Cardiac fibroblast (primary cell): ENCODE data around the gene DEPDC1.

ENCODE experiments used
- DNase-seq, 2 donors: peaks; one replicate each; pipeline versions ENCODE4 v3.0.0 to v3.0.0-alpha.2; 2010; ENCODE audit warnings: low read depth in 2 of 2
- H3K4me3 ChIP-seq, 2 donors: replicated peaks in 1 of 2; 1 replicate in 1 of 2; 2 replicates in 1 of 2; pipeline ENCODE4 v1.5.1; 2011; ENCODE audit warnings: low read depth in 2 of 2, low read length in 2 of 2, mild to moderate bottlenecking in 2 of 2, moderate library complexity in 1 of 2
- TF ChIP-seq, protein P1 (sequence below): IDR thresholded peaks from one replicate; pipeline ENCODE4 v1.5.1; 2011; ENCODE audit warnings: low read depth, mild to moderate bottlenecking, low read length, inconsistent platforms

DEPDC1 gene, protein sequence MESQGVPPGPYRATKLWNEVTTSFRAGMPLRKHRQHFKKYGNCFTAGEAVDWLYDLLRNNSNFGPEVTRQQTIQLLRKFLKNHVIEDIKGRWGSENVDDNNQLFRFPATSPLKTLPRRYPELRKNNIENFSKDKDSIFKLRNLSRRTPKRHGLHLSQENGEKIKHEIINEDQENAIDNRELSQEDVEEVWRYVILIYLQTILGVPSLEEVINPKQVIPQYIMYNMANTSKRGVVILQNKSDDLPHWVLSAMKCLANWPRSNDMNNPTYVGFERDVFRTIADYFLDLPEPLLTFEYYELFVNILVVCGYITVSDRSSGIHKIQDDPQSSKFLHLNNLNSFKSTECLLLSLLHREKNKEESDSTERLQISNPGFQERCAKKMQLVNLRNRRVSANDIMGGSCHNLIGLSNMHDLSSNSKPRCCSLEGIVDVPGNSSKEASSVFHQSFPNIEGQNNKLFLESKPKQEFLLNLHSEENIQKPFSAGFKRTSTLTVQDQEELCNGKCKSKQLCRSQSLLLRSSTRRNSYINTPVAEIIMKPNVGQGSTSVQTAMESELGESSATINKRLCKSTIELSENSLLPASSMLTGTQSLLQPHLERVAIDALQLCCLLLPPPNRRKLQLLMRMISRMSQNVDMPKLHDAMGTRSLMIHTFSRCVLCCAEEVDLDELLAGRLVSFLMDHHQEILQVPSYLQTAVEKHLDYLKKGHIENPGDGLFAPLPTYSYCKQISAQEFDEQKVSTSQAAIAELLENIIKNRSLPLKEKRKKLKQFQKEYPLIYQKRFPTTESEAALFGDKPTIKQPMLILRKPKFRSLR

DNA sequence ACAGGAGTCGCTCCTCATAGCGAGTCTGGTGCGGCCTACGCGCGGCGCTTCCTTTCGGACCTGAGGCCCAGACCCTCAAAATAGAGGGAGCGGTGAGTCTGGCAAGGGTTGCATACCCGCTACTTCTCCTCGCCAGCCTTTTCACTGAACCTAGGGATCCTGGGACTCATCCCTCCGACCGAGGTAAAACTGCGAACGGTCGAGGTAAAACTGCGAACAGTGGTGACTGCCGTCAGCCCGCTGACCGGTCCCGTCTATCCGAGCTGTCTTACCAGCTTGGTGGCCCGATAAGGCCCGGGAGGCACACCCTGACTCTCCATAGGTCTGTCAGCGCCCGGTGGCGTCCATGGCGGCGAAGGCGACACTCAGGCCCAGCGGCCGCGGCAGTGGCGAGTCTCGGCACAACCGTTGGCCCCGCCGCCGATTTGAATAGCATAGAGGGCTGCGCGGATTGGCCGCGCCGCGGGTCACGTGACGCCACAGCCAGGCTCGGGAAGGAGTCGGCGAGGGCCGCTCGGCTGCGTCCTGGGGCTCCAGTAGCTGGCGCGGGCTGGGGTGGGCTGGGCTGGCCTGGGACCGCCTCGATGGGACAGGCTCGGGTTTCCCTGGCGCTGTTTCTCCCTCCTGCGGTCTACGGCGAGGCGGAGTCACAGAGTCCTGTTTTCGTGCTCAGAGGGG lies at the start of gene DEPDC1:
Gene DEPDC1 (minus strand): TSS at position 403 of the 678 bp plus-strand sequence. CDS start 83 bp downstream, at position 320.
- TF ChIP-seq, protein P1, sequence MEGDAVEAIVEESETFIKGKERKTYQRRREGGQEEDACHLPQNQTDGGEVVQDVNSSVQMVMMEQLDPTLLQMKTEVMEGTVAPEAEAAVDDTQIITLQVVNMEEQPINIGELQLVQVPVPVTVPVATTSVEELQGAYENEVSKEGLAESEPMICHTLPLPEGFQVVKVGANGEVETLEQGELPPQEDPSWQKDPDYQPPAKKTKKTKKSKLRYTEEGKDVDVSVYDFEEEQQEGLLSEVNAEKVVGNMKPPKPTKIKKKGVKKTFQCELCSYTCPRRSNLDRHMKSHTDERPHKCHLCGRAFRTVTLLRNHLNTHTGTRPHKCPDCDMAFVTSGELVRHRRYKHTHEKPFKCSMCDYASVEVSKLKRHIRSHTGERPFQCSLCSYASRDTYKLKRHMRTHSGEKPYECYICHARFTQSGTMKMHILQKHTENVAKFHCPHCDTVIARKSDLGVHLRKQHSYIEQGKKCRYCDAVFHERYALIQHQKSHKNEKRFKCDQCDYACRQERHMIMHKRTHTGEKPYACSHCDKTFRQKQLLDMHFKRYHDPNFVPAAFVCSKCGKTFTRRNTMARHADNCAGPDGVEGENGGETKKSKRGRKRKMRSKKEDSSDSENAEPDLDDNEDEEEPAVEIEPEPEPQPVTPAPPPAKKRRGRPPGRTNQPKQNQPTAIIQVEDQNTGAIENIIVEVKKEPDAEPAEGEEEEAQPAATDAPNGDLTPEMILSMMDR, result no peak
- H3K4me3 ChIP-seq, result peak within 1 kb of the TSS; percentile 83 to 94
- DNase-seq, result peak; percentile 95

DNA sequence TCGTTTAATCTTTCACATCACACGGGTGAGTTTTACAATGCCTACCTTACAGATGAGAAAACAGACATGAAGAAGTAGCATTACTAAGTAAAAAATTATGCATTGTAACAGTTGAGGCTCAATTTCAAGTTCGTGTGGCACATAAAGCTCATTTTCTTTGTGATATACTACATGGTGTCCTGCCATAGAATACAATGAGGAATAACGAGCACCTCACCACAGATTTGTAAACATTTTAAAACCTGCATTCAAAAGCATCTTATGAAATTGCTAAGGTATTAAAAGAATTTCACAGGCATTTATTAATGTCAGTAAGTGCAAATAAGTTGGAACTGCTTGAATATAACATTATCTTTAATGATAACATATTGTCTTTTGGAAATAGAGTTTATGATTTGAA lies 47.8 kb upstream of the DEPDC1 start:
- no peak overlapping the region for H3K4me3 ChIP-seq
- TF ChIP-seq, protein P1, result no peak
- no peak for DNase-seq

DNA sequence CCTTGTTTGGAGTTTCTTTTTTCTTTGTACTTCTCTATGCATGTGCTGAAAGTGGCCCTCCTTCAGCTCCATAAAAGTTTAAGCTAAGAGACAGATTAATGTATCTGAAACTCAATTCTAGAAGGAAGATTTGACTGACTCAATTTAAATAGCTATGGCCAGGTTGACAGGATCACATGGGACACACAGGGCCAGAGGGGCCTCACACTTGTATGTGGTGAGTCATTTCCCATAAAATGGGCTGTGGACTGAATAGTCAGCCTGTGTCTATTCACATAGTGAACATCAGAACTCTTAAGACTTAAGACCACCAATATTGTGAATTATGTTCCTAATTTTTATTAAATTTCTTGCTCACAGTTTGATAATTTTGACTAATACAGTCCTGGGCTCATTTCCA lies 45.7 kb upstream of the DEPDC1 start:
- no peak overlapping the region for H3K4me3 ChIP-seq
- DNase-seq, result peak; percentile 6 to 36
- TF ChIP-seq, protein P1, result no peak

DNA sequence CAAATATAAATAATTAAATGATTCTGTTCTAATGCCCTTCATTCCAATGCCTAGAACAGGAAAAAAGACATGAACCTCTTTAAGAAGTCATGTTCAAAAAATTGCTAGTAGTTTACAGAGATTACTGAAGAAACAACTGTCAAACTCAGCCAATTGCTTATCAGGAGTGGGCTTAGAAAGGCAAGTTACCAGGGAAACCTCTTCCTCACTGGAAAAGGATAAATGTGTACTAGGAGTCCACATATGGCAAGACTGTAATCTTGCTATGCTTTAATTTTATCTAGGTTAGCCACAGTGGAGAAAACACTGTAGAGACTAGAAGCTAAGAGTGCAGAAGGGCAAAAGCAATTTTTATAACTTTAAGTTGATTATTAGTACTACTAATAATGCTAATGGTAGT lies 42.1 kb upstream of the DEPDC1 start:
- DNase-seq, result peak in 1 of 2 donors; percentile 1
- H3K4me3 ChIP-seq, result no peak overlapping the region
- TF ChIP-seq, protein P1, result no peak

DNA sequence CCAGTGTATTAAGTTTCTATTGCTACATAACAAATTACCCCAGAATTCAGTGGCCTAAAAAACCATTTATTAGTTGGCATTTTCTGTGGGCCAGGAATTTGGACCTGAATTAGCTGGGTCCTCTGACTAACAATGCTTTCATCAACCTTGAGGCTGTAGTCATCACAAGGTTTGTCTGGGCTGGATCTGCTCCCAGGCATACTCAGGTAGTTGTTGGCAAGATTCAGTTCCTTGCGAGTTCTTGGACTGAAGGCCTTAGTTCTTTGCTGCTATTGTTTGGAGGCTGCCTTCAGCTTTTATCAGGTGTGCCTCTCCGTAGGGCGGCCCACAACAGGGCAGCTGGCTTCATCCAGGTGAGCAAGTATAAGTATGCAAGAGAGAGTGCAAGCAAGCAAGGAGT lies 31.4 kb upstream of the DEPDC1 start:
- no peak for DNase-seq
- TF ChIP-seq, protein P1, result no peak
- H3K4me3 ChIP-seq, result no peak overlapping the region

DNA sequence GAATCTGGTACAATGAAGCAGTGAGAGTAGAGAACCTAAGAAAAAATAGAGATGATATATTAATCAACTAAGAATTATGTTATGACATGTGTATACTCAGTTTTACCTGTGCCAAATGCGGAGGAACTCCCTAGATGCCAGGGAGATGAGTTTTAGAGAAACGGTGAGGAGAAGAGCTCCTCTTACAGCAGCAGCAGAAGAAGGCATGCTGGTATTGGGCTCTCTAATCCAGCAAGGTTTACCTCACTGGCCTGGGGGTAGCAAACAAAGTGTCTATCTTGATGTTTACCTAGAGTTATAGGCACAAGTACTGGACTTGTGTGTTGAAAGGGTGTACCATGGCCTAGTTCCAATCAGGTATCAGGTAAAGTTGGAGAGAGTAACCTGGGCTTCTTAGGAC lies 28.9 kb upstream of the DEPDC1 start:
- TF ChIP-seq, protein P1, result no peak
- H3K4me3 ChIP-seq, result no peak overlapping the region
- DNase-seq, result no peak
